Smooth muscle cell (in vitro differentiated cells): ENCODE results near the gene UBXN7. TPM values are rescaled to one million over a fixed set of nuclear protein-coding genes. Genes with fewer than 3 reads are reported as not detected.

Experiments
- DNase-seq: peaks from one replicate; lab custom pipeline; 2025; ENCODE audit not compliant: unreplicated experiment; lab: John Stamatoyannopoulos, UW
- H2AFZ ChIP-seq: fragments of 200-600 bp; sonication (generic); 2 replicates; pipeline ENCODE4 v1.6.0; 2016; ENCODE audit warnings: antibody characterized with exemption, low read depth, mild to moderate bottlenecking
- H3F3A ChIP-seq: fragments of 200-600 bp; sonication (generic); 2 replicates; pipeline ENCODE4 v1.6.0; 2017; ENCODE audit warnings: antibody characterized with exemption, low read depth
- H3K27ac ChIP-seq: fragments of 200-600 bp; sonication (generic); 2 replicates; pipeline ENCODE4 v1.5.1; 2016; ENCODE audit warnings: low read depth, mild to moderate bottlenecking
- H3K27me3 ChIP-seq: fragments of 200-600 bp; sonication (generic); 2 replicates; pipeline ENCODE4 v1.6.1; 2016; ENCODE audit warnings: low read depth, mild to moderate bottlenecking
- H3K36me3 ChIP-seq: fragments of 200-600 bp; sonication (generic); 2 replicates; pipeline ENCODE4 v1.5.1; 2016; ENCODE audit warnings: low read depth
- H3K4me1 ChIP-seq: fragments of 200-600 bp; sonication (generic); 2 replicates; pipeline ENCODE4 v1.5.1; 2016; ENCODE audit warnings: low read depth
- H3K4me2 ChIP-seq: fragments of 200-600 bp; sonication (generic); 2 replicates; pipeline ENCODE4 v1.6.0; 2016; ENCODE audit warnings: mild to moderate bottlenecking
- H3K4me3 ChIP-seq: fragments of 200-600 bp; sonication (generic); 2 replicates; pipeline ENCODE4 v1.5.1; 2016; ENCODE audit warnings: mild to moderate bottlenecking
- H3K79me2 ChIP-seq: fragments of 200-600 bp; sonication (generic); 2 replicates; pipeline ENCODE4 v1.6.0; 2016; ENCODE audit warnings: low read depth, mild to moderate bottlenecking
- H3K9ac ChIP-seq: fragments of 200-600 bp; sonication (generic); 2 replicates; pipeline ENCODE4 v1.6.0; 2016; ENCODE audit warnings: low read depth
- H3K9me3 ChIP-seq: fragments of 200-600 bp; sonication (generic); replicated peaks from 2 replicates; pipeline ENCODE4 v1.5.1; 2016; ENCODE audit warnings: low read depth
- H4K20me1 ChIP-seq: fragments of 200-600 bp; sonication (generic); 2 replicates; pipeline ENCODE4 v1.6.0; 2016; ENCODE audit warnings: low read depth
- CTCF ChIP-seq: fragments of 200-600 bp; sonication (generic); IDR thresholded peaks from 2 replicates; pipeline ENCODE4 v1.5.1; 2017; ENCODE audit warnings: borderline replicate concordance, mild to moderate bottlenecking, antibody characterized with exemption; ENCODE audit not compliant: insufficient read depth, poor library complexity, severe bottlenecking
- WGBS: methylation state at CpG from one replicate; pipeline ENCODE4 v1.1.7; 2016; ENCODE audit warnings: low lambda C conversion rate; 5-methylcytosine and 5-hydroxymethylcytosine counted together
- polyA plus RNA-seq: library from polyadenylated mRNA; unstranded; fragments of >200 nt; fragmentation: Nextera tagmentation; extraction: Ambion mirVana; gene quantifications from 2 replicates; pipeline ENCODE4 v1.2.1, GENCODE V29; 2016
- total RNA-seq: library from RNA; depleted of rRNA; stranded (reverse); fragments of >200 nt; gene quantifications from 2 replicates; pipeline ENCODE4 v1.2.3, GENCODE V29; 2014

UBXN7 gene
- total and polyA plus RNA-seq, 2 experiments from 2014 or later: 26.7 to 32.2 TPM

- DNase-seq: no peak
- H3K9ac ChIP-seq: no peak overlapping the region
Observed at GRCh38 chr3:196414469-196414868, 17.8 kb downstream of the UBXN7 start.

GRCh38 chr3:196412704-196413103, 19.5 kb downstream of the UBXN7 start:
- H3K79me2 ChIP-seq: peaks cover 96% of the 10 kb centered on the region
- H3K27me3 ChIP-seq: no peaks in the 10 kb centered on the region
- no peak for TF ChIP-seq CTCF
- H3K27ac ChIP-seq: no peak overlapping the region
- H3K9ac ChIP-seq: no peak overlapping the region
- H4K20me1 ChIP-seq: peaks cover 99% of the 10 kb centered on the region
- H3K4me2 ChIP-seq: no peak overlapping the region
- no peaks in the 10 kb centered on the region for H3K9me3 ChIP-seq
- peaks cover 16% of the 10 kb centered on the region for H3F3A ChIP-seq
- no peak overlapping the region for H2AFZ ChIP-seq
- peaks cover 4% of the 10 kb centered on the region for H3K4me1 ChIP-seq
- 96% methylated on average over 5 of the region's 5 CpGs for WGBS
- no peaks in the 10 kb centered on the region for H3K36me3 ChIP-seq
- no peak overlapping the region for H3K4me3 ChIP-seq
- no peak for DNase-seq

More at GRCh38 chr3:196414469-196414868, 17.8 kb downstream of the UBXN7 start:
- Histone ChIP-seq H3K4me3 (no peak overlapping the region), H2AFZ (no peak overlapping the region), H3K79me2 (peaks cover 96% of the 10 kb centered on the region), H3K9me3 (no peaks in the 10 kb centered on the region), H3K27me3 (no peaks in the 10 kb centered on the region), H3F3A (peaks cover 5% of the 10 kb centered on the region), H3K4me2 (peak overlapping the region; percentile 26), H3K4me1 (peaks cover 4% of the 10 kb centered on the region), H4K20me1 (peaks cover 99% of the 10 kb centered on the region), H3K36me3 (no peaks in the 10 kb centered on the region), H3K27ac (peak overlapping the region; percentile 64)
- no peak for TF ChIP-seq CTCF
- WGBS: 43% methylated on average over 3 of the region's 3 CpGs

- Histone ChIP-seq H3K9ac (no peak overlapping the region), H2AFZ (no peak overlapping the region), H3K27me3 (no peaks in the 10 kb centered on the region), H3F3A (peaks cover 16% of the 10 kb centered on the region), H3K4me1 (peaks cover 6% of the 10 kb centered on the region), H3K27ac (no peak overlapping the region), H3K36me3 (no peaks in the 10 kb centered on the region), H3K9me3 (no peaks in the 10 kb centered on the region), H3K79me2 (peaks cover 98% of the 10 kb centered on the region), H3K4me2 (no peak overlapping the region), H3K4me3 (no peak overlapping the region), H4K20me1 (peaks cover 98% of the 10 kb centered on the region)
- TF ChIP-seq CTCF: no peak
- 94% methylated on average over 1 of the region's 1 CpG for WGBS
- DNase-seq: no peak
Observed at GRCh38 chr3:196409409-196409808, 22.8 kb downstream of the UBXN7 start.

GRCh38 chr3:196408565-196409300, 23.5 kb downstream of the UBXN7 start:
- Histone ChIP-seq H3K9ac (no peak overlapping the region), H3F3A (peaks cover 16% of the 10 kb centered on the region), H3K27ac (no peak overlapping the region), H3K79me2 (peaks cover 98% of the 10 kb centered on the region), H3K36me3 (no peaks in the 10 kb centered on the region), H2AFZ (no peak overlapping the region), H3K4me1 (peaks cover 5% of the 10 kb centered on the region), H3K9me3 (no peaks in the 10 kb centered on the region), H3K4me3 (no peak overlapping the region), H3K27me3 (no peaks in the 10 kb centered on the region), H4K20me1 (peaks cover 98% of the 10 kb centered on the region), H3K4me2 (no peak overlapping the region)
- DNase-seq: no peak
- no peak for TF ChIP-seq CTCF
- 93% methylated on average over 4 of the region's 4 CpGs for WGBS
